Smooth muscle cell of the pulmonary artery (primary cell): Measurements from ENCODE around the gene YIPF7. TPM values are rescaled to one million over a fixed set of nuclear protein-coding genes. Genes with fewer than 3 reads are reported as not detected.

Experiments used
- total RNA-seq: library from RNA; depleted of rRNA; stranded (reverse); fragments of >200 nt; gene quantifications from 2 replicates; pipeline ENCODE4 v1.2.3, GENCODE V29; 2014

The YIPF7 gene
- 0.13 TPM in 1 of 2 replicates, not detected in the other for total RNA-seq

DNA sequence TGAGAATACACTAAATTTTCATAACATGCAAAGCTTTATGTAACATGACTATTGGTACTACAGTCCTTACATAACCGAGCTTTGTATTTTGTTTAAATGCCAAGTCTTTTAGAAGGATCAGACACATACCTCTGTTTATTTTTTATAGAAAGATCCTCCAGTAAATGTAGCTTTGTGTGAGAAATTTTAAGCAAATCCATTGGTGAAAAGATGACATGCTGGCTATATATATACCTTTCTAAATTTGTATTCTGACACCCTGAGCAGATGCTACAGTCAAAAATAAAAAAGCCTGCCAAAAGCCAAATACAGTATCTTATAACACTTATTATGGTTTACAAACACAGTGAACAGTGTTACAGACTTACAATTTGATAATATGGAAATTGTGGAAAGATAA lies at the start of gene YIPF7:
Gene YIPF7 (minus strand): TSS at position 201 of the 400 bp plus-strand sequence. CDS start 1,525 bp downstream, outside the sequence.

DNA sequence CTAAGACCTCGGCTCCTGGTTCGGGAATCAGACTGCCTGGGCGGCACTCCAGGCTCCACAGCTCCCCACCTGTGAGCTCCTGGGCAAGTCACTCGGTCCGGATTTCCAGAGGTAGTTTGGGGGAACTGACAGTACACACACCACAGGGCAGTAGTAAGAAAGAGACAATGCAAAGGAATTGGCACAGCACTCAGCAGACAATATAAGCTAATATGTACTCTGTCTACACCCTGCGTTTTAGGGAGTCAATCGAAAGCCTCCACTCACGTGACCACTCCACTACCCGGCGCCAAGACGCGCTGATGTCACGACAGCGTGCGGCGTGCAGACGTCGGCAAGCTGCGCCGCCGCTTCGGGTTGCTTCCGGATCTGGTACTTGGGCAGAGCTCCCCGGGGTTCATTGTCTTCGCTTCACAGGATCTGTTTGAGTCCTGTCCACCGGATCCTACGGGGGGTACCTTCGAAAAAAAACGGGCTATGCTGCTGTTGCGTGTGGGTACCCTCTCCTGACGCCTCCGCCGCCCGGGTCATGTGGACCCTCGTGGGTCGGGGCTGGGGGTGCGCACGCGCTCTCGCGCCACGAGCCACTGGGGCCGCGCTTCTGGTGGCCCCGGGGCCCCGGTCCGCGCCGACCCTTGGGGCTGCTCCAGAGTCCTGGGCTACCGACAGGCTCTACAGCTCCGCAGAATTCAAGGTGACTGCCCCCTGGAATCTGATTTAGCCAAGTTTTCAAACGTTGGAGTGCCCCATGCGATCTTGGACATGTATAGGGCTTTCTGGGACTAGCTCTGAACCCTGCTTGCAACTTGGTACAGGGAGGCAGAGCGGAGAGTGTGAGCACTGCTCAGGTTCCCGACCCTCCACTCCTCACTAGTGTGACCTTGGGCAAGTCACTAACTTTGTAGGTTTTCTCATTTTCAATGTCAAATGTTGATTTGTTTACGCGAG lies 26.9 kb upstream of the YIPF7 start, which contains the start of gene GUF1:
Gene GUF1 (plus strand): TSS at position 327 of the 948 bp plus-strand sequence. CDS start 203 bp downstream, at position 530.

Other genes with a start within 250 kb of the YIPF7 start
- 0.56 and 0.78 TPM in 2 replicates for gene KCTD8, start 202.8 kb downstream of the YIPF7 start, total RNA-seq
- 15.1 and 15.4 TPM in 2 replicates for gene GUF1, start 26.8 kb upstream of the YIPF7 start, total RNA-seq
- gene GNPDA2, start 74.9 kb upstream of the YIPF7 start, total RNA-seq, result 19.4 and 30.2 TPM in 2 replicates